ENCODE results near the gene NTM.

Gene NTM

DNA sequence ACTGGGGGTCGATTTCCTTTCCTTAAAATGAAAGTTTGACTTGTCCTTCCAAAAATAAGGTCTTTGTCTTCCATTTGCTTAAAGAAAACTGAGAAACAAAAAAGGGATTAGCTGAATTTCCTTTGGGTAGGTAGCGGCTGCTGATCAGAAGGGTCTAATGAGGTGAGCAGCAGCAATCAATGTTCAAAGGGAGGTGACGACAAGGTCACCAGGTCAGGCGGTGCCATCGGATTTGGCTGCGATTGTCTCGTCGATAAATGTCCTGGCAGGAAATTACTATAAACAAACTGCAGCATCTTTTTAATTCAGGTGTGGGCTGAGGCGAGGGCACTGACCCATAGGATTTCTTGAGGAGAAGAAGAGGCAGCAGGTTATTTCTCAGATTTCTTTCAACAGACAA is 480.1 kb downstream of the NTM start:
- no peak for DNase-seq

DNA sequence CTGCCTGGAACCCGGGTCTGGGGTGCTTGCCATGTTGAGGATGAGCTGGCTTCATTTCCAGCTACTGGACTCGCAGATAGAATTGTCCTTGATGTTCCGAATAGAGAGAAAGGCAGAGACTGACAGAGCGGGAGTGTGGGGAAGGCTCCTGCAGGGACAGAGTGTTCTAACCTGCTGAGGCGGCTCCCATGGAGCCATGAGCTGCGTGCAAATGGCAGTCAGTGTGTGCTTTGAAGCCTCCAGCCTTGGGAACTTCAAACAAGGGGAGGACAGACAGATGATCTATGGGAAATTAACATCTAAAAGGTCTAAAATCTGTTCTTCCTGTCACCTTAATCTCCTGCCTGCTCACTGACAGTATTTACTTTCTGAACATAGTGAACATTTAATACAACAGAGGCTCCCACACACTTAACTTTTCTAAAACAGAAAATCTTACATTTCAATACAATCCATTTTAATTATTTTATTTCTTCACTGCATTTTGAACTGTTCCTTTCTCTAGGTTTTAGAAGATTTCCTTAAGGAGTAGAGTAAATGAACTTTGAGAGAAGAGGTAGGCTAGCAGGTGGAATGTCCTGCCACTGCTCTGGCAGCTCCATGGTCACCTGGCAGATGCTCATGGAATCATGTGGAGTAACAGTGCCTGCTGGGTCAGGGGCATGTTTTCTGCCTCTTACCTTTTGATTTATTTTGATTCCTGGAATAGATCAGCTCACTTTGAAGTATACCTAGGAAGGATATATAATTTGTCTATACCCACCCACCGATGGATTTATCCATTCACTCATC is 481.7 kb downstream of the NTM start:
- DNase-seq, result no peak

DNA sequence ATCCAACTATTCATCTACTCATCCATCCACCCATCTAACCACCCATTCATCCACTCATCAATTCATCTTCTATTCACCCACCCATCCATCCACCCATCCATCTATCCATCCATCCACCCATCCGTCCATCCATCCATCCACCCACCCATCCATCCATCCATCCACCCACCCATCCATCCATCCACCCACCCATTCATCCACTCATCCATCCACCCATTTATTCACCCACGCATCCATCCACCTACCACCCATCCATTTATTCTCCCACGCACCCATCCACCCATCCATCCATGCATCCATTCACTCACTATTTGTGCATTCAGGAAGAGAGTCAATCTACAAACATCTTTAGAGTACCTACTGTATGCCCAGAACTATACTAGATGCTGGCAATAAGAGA is 482.3 kb downstream of the NTM start:
- no peak for DNase-seq

DNA sequence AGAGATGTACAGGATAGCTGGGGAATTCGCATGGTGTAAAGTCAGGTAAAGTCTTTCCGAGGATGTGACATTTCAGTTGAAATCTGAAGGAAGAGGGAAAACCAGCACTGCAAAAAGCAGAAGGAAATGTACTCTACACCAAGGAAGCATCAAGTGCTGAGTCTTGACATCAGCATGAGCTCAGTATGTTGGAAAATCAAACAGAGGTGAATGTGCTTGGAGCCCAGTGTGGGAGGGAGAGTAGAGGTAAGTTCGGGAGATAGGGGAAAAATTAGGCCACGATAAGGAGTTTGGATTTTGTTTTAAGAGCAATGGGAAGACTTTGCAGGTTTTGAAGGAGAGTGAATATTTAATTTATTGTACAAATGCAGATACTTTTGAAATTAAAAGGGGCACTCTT is 484.0 kb downstream of the NTM start:
- no peak for DNase-seq

DNA sequence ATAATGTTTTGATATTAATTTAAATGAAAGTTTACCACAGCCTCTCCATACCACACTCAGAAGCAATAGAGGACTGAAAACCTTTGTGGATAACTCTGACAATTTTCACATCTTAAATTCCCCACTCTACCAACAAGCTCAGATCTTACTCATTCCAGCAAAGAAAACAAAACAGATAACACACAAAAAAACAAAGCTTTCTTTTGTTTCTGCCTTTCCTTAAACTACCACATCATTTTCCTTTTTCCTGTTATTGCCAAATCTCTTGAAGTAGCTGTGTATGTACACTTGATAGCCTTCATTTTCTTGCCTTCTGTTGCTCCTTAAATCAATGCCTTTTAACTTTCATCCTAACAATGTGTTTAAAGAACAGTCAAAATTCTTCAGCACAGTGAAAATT is 484.9 kb downstream of the NTM start:
- no peak for DNase-seq

DNA sequence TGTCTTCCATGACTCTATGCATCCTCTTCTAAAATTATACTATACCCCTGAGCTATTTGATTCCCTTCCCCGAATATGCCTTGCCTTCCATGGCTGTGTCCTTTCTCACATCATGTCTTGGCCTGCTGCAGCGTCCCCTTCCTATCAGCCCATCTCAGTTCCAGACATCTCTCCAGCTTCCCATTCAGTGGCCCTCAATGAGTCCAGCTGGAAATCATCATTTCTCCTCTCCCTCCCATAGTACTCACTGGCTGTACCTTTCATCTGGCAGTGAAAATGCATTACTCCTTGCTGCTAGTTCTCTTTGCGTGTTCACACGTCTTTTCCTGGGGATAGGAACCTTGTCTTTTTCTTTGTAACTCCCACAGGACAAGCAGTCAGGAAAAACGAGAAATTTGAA is 486.8 kb downstream of the NTM start:
- DNase-seq, result no peak

DNA sequence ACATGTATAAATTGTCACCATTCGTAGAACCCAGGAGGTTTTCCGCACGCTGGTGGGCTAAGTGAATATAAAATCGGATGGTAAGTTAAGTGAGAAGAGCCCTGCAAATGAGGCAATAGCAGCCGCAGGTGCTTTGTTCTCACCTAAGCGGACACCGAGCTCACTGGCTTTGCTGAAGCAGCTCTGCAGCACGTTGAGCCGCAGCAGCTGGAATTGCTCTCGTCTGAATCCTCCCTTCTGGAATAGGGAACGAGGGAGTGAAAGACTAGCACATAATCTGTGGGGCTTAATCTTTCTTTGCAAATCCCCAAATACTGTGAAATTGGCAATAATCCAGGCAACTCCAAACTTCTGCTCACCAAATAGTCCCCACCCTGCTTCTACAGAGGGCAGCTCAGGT is 488.1 kb downstream of the NTM start:
- DNase-seq, result no peak

DNA sequence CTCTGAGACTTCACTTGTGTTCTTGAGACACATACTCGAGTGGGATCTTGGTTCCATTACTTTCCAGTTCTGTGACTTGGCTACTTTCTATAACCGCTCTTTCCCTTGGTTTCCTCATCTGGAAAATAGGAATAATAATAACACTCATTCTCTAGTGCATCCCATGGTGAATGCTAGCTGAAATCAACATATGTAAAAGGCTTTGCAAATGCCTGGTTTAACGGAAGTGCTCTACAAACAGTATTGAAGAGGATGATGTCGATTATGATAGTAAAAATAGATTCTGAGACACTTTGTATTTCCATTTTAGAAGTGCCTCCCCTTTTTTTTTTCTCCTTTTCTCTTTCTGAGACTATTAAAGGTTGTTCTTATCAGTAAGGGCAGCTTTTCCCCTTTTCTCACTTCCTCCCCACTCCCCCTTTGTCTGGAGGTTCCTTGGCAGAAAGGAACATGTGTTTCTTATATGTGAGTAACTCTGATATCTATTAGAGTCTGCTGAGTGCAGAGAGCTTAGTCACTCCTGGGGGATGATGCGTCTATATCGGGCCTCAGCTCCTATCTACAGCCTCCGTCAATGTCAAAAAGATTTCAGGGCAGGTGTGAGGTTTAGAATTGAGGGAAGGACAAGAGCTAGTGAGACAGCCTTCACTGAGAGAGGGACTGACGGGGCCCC is 489.3 kb downstream of the NTM start:
- DNase-seq, result no peak

DNA sequence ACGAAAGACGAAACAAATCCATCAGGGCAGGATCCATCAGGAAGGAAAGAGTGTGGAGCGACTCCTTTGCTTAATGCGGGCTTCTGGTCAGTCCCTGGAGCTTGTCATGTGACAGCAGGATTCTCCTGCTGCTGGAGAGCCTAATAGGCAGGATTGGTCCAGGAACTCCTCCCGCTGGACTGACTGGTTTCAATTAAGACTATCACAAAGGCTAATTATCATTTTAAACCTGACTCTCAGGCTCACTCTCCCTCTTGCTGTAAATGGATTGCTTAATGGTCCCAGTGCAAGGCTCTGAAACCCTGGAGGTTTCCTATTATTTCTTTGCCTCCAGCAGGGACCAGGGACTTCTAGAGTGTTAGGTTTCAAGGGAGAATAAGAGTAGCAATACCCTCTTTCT is 493.8 kb downstream of the NTM start:
- no peak for DNase-seq

DNA sequence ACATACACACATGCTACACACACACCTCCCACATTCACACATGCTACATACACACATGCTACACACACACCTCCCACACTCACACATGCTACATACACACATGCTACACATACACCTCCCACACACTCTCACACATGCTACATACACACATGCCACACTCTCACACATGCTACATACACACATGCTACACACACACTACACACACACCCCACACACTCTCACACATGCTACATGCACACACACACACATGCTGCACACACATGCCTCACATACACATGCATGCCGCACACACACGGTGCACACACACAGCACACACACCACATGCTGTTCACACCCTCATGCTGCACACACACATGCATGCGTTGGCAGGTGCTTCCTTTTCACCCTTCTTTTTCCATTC is 495.4 kb downstream of the NTM start:
- DNase-seq, result no peak

DNA sequence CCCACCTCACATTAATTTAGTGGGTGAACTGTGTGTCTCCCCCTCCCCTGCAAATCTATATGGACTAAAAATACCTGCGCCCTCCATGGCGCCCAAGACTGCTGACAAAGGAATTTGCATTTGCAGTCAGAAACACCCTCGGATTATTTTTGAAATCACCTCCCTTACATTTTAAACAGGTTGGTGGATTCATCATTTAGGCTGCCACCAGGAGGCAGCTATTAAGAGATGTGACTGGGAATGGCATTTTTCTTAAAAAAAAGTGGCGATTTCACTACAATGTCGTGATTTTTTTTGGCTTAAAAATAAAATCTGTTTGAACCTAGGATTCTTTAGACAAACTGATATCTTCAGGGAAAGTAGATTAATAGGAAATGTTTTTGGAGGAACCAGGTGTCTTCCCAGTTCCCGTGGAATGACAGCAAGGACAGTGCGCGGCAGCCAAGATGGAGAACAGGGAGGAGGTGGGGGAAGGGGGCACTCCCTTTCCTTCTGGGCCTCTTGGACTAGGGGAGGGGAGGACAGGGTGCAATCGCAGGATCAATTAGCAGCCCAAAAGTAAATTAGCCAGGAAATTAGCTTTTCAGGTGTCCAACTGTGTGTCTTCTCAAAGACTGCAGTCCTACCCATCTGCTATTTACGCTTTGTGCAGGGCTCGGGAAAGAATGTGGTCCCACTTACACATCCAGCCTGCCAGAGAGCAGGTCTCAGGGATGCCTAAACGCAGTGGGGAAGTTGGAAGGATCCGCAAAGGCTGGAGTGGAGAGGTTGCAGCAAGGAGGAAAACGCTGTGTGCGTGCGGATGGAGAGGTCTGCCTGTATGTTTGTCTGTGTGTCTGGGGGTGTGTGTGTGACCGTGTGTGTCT is 496.4 kb downstream of the NTM start:
- DNase-seq, result no peak

DNA sequence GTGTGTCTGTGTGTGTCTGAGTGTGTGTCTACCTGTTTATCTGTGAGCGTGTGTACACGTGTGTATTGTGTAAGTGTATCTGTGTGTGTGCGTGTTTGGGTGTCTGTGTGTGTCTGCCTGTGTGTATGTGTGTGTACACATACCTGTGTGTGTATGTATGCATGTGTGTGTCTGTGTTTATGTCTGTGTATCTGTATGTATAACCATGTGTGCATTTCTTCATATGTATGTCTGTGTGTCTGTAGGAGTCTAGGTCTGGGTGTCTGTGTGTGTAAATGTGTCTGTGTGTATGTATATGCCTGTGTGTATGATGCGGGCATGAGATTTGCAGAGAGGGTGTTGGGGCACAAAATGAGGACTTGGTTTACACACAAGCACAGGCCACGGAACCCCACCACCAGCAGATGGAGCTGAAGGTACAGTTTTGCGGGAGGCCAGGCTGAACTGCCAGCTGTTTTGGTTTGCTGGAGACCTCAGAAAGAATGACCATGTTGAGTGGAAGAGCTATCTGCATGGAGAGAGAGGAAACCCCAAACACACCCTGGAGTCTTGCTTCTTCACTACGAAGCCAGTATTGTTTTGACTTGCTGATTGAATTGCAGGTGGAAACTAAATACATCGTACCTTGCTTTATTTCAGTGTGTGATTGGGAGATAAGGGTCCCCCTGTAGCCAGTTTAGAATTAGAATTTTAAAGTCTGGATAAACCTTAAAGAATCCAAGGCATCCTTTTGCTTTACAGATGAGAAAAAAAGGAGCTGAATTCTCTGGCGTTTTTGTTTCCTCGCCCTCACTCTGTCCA is 497.2 kb downstream of the NTM start:
- DNase-seq, result peak in 50 of 56 donors; percentile 2 to 82 (median 50)

DNA sequence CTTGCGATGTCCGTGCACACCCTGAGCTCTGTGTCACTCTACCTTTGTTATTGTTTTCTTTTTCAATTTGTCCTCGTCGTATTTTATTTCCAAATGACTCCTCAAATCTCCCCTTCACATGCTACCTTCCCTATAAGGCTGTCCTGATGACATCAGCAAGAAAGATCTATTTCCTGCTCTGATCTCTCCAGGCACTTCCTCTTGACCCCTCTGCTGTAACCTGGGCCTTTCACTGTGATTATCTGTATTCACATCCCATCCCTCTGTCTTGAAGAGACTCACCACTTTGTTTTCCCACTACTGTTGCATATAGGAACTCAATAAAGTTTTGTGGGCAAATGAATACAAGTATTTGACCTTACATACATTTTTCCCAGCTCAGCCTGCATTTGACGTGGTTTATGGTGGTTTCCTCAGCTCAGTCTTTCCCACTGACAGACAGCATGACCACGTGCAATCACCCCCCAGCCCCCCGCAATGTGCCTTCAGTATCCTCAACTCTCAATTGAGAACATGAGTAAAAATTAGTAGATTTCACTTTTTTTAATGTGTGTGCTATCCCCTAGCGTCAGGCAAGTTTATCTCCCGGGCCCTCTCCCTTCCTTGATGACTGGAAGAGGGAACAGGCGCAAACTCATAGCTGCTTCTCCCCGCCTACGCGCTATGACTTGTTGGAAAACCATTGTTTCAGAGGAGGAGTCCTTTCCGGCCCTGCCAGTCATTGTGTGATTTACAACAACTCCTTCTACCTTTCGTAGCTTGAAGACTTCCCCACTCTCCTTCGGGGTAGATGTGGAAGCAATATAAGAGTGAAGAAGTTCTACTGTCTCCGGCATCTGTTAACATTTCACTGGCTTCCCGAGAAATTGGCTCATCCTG is 498.5 kb downstream of the NTM start:
- DNase-seq, result no peak

DNA sequence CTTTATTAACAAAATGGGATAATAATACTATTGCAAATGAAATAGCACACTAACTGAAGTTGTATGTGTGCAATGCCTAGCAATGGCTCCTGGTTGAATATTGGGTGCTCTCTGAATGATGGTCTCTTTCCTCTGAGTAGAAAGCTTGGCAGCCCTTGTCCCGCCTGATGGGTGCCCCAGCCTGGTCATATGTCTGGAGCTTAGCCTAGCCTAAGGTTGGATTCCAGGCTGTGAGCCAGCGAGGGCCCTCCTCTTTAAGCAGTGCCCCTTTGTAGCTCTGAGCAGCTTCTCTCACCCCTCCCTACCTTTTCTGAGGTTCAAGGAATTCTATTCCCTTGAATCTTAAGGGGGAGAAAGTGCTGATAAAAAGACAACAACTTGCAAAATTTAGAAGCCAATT is 499.9 kb downstream of the NTM start:
- no peak for DNase-seq

DNA sequence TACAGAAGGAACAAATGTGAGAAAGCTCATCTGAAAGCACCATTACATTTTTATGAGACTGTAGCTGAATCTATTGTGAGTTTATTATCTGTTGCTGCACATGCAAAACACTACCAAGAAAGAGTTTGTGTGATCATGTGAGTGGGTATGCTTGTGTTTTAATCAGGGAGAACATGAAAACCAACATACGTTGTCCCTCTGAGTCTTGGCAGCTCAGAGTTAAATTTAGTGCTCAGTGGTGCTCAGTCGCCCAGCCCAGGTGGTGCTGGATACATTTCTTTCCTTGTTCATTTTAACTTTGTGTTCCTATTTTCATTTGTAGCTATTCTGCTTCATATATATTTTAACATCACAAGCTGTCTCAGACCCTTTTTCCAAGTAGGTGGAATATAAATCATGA is 500.6 kb downstream of the NTM start:
- no peak for DNase-seq

DNA sequence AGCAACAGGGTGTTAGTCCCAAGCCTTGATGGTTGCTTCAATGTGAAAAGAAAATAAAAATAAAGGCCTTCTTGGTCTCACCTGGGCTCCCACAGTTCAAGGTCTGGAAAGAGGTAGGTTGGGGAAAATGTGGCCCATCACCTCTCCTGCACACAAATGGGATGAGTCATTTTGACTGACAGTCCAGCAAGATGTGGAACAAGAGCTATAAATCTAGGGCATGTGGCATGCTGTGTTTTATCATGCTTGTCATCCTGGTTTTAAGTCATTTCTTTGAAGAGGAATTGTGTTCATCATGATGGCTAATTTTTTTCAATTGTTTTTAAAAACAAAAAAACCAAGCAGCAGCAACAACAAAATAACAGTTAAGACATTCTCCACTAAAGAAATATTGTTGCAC is 503.7 kb downstream of the NTM start:
- no peak for DNase-seq

DNA sequence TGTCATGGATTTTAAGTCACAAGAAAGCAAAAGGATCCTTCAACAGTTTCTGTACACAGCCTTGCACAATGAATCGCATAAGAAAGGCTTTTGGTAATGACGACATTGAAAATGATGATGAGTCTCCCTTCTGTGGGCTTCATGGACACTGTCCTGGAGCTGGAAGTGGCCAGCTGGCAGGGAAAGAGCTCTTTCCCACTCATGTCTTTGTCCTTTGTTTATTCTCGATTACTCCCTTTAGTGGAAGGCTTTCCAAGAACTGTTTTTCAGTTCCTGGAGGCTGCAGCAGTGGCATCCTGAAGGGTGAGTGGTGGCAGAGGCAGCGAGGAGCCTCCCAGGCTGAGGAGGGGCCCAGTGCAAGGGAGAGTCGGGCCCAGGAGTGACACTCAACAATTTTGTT is 505.2 kb downstream of the NTM start:
- peak in 1 of 56 donors; percentile 8 for DNase-seq

DNA sequence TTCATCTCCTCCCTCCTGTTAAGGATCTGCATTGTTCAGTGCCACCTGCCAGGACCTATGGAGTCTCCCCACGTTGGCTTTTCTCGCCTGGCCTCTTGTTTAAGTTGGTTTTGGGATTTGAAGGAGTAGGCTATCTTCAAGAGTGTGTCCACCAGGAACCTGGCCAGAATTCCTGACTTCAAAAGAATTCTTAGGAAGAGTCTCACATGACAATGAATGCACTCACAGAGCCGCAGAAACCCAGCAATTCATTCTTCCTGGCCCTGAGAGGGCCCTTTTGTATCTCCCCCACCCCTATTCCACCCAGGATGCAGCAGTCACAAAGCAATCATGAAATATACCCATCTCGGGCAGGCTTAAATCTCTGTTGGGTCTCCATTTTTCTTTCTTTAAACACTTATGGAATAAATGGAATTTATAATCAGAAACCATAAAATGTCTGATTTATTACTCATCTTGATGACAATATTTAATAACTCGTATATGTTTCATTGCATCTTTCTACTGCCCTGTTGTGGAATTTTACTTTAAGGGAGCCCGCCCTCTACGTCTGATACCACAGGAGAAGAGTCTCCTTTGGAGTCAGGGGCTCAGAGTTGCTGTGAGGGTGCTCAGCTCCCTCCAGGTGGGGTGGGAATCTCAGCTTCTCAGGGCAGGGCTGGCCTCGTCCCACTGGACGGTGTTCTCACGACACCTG is 507.0 kb downstream of the NTM start:
- no peak for DNase-seq

DNA sequence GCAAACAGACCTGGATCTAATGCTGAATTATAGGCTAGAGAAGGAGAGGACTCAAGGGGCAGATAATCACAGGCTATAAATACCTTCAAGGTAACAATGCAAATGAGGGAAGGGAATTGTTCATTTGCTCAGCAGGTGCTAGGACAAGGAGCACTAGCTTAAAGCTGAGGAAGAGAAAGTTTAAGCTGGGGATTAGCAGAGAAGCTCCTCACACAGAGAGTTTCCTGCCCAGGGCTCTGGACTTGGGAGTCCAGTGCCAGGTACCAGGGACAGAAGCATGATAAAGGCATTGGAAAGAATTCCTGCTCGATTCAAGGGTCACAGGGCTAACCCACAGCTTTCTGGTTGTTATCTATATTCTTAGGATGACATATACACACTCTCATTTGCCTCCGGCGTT is 509.9 kb downstream of the NTM start:
- DNase-seq, result no peak

DNA sequence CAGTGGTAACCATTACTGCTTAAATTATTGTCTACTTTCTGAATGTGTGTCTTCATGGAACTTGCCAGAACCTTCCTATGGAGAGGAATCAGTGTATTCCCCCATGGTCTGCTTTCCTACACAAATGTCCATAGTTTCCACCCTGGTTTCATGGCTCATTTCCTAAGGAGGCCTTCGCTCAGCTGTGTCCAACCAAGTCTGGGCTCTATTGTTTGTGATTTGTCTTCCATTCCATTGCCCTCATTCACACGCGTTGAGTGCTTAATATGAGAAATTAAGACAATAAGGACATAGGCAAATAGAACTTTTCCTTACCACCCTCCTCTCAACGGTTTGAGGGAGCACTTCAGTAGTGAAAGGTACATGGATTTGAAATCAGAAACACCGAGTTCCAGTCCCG is 510.6 kb downstream of the NTM start:
- DNase-seq, result no peak

All from amygdala (tissue), 56 donors.